ENCODE data around the gene PHF21A. TPM values are rescaled to one million over a fixed set of nuclear protein-coding genes. Genes with fewer than 3 reads are reported as not detected.

The PHF21A gene
- total and polyA plus RNA-seq, 2 of the 13 experiments (the other 11 are each of a cell fraction or from before 2014, with no cell fraction given) = 4.1 to 34.6 TPM

- Histone ChIP-seq H3K27me3 (ENCODE audit: control insufficient read depth in 1 of 2, insufficient read depth in 2 of 2, low read length in 2 of 2) (no peaks in the 10 kb centered on the region), H3K4me3 (replicated peaks in 1 of 3; ENCODE audit: insufficient read depth in 1 of 3, low read depth in 2 of 3, low read length in 3 of 3) (no peak overlapping the region), H2AFZ (ENCODE audit: low read length) (no peak overlapping the region), H3K79me2 (ENCODE audit: insufficient read depth, low read length) (no peaks in the 10 kb centered on the region), H3K36me3 (replicated peaks in 1 of 2; ENCODE audit: control insufficient read depth in 1 of 2, insufficient read depth in 2 of 2, low read length in 2 of 2) (no peaks in the 10 kb centered on the region; a peak in 1 of 5 replicates), H3K9me3 (ENCODE audit: low read length) (no peaks in the 10 kb centered on the region), H4K20me1 (ENCODE audit: insufficient read depth, low read length) (no peaks in the 10 kb centered on the region), H3K9ac (ENCODE audit: insufficient read depth, low read depth, low read length) (no peak overlapping the region), H3K4me1 (ENCODE audit: insufficient read depth, low read length) (peaks cover 16% of the 10 kb centered on the region), H3K4me2 (ENCODE audit: low read depth, low read length) (no peak overlapping the region), H3K27ac (ENCODE audit: extremely low read length, insufficient read depth, low read length) (no peak overlapping the region)
- POLR2A ChIA-PET = no interaction called here
- DNase-seq (ENCODE audit: low spot score) (no peak), ATAC-seq (no peak), FAIRE-seq (no peak)
- in situ Hi-C loops (cut with HindIII; ENCODE audit: extremely low pct_ligation_motif_present, low pct_unique_long_range_greater_than_20kb) (no loop called here), intact Hi-C loops (cut with micrococcal nuclease; ENCODE audit: unreplicated experiment) (loop anchor here (10.0 kb wide), 1 partner anchor 74 kb away; the partner anchor contains the start of gene PHF21A)
- 90% methylated on average over 2 of the region's 2 CpGs for WGBS (ENCODE audit: low lambda C conversion rate)
- CTCF ChIA-PET (ENCODE audit: low intra/inter-chr PET ratio, low total read pairs) = no interaction called here
- BruUV-seq (replicated peaks) = no TSS peak
- TF ChIP-seq SIN3B (IDR thresholded peaks at IDR 0.05; ENCODE audit: low read length) (no peak), ZNF430 (CRISPR knock-in tag; IDR thresholded peaks at IDR 0.05) (no peak), ZBED4 (CRISPR knock-in tag; IDR thresholded peaks at IDR 0.05; ENCODE audit: borderline replicate concordance) (no peak), ZKSCAN5 (CRISPR knock-in tag; IDR thresholded peaks at IDR 0.05) (no peak), PITX1 (CRISPR knock-in tag; IDR thresholded peaks at IDR 0.05) (no peak), ZNF30 (CRISPR knock-in tag; IDR thresholded peaks at IDR 0.05) (no peak), ISL2 (CRISPR knock-in tag; IDR thresholded peaks at IDR 0.05) (no peak), ZBTB7A (CRISPR knock-in tag; IDR thresholded peaks at IDR 0.05) (no peak), ZNF512B (CRISPR knock-in tag; IDR thresholded peaks at IDR 0.05; ENCODE audit: borderline replicate concordance) (no peak), TP53 (CRISPR knock-in tag; conservative IDR thresholded peaks at IDR 0.05) (no peak), BCL3 (CRISPR knock-in tag; IDR thresholded peaks at IDR 0.05) (no peak), ZNF138 (CRISPR knock-in tag; IDR thresholded peaks at IDR 0.05; ENCODE audit: low read depth) (no peak), HMGXB3 (CRISPR knock-in tag; IDR thresholded peaks at IDR 0.05; ENCODE audit: borderline replicate concordance) (no peak)
These were observed 70.6 kb downstream of the PHF21A start for GRCh38 chr11:46050662-46051061.
